HK-2 (cell line): ENCODE measurements around the gene CDH23.

Experiments used
- DNase-seq: peaks from one replicate; pipeline ENCODE4 v3.0.0-alpha.2; 2018; ENCODE audit not compliant: unreplicated experiment

CDH23 gene

DNA sequence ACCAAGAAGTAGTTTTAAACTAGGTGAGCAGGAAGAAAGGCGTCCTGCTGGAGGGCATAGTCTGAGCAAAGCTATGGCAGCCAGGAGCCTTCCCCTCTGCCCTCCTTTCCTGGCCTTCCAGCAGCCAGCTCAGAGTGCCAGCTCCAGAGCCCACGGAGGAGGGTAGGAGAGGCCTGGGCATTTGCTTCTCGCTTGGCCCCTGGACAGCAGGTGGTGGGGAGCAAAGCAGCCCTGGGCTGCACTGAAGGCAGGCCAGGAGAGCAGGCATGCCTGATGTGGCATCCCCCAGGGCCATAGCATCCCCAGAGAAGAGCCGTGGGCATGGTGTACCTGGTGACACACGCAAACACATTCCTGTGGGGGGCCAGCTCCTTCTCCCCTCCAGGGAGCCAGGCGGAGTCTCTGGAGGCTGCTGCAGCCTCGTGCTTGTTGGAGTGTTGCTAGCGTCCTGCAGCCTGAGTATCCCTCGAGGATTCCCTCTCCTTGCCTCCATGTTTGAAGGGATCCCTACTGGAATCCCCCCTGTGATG is 43.9 kb downstream of the CDH23 start:
- no peak for DNase-seq

DNA sequence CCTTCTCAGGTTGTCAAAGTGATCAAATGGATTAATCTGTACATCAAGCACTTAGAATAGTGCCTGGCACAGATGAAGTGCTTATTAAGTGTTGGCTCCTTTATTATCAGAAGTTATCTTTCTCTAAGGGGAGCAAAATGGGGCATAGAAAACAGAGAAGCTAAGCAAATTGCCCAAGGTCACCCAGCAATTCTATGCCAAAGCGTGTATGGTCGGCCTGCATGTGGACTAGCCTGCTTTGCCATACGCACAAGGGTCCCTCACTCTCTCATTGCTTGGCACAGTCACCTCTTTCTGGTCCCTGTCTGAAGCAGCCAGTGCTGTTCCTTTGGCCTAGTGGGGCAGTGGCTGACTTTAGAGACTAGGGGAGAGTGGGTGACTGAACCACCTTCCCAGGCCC is 45.3 kb downstream of the CDH23 start:
- DNase-seq = no peak

DNA sequence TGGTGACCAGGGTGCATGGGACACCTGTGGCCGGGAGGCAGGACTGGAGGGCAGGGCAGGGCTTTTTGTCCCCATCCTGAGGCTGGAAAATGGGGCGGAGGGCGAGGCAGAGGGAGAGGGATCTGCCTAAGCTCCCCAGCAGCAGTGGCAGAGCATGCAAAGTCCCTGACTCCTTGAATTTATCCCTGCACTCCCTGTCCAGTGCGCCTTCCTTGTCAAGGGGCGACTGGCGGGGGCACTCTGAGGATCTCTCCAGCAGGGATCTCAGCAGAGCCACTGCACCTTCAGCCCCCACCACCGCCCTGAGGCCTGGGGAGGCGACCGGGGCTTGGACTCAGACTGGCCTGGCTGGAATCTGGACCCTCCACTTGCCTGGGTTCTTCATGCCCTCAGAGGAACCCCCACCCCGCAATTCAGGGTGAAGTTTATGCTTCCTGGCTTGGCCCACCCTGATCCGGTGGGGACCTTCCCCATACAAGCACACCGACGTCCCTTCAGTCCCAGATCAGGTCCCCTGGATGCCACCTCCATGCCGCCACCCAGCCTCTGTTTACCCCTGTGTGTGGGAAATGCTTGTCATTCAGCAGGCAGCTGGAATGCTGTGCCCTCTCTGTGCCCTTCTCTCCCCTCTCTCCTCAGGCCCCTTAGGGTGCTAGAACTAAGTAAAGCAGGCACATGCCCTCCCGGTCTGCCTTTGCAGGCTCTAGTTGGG is 46.3 kb downstream of the CDH23 start:
- no peak for DNase-seq

DNA sequence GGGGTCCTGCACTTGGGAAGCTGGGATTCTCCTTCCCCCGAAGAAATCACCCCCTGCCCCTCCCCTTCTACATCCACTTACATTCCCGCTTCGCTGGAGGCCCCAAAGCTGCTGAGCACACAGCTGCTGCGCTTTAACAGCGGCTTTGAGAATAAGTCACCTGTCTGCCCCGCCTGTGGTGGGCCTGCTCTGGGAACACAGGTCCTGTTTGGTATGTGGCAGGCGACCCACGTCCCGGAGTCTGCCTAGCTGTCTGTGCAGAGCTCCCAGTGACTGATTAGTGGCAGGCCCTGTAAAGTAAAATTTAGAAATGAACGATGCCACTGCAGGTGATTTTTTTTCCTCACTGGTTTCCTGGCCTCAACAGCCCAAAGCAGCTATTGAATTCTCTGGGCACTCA is 47.0 kb downstream of the CDH23 start:
- no peak for DNase-seq

DNA sequence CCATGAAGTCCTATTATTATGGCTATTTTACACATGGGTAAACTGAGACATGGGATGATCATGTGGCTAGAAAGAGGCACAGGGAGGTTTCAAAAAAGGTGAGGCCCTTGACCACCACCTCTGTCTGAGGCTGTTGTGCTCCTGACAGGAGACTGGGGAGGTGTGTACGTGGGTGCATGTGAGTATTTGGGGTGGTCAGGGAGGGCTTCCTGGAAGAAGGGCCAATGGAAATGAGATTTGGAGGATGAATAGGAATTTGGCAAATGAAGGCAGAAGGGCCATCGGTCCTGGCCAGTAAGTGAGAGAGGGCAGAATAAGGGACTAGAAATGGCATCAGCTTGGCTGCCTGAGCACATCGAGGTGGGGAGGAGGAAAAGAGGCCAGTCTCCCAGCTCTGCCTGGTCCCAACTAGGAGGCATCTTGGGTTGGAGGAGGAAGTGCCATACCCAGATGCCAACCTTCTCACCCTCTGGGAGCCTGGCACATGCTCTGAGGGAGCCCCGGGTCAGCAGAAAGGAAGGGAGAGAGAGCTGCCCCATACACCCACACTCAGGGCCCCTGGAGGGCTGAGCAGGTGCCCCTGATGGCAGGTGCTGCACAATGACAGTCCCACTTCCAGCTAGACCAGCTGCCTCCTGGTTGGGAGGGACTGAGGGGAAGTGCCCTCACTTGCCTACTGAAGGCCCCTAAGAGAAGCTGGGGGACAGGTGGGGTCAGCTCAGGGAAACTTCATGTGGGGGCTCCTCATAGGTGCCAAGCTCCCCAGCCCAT is 47.7 kb downstream of the CDH23 start:
- no peak for DNase-seq

DNA sequence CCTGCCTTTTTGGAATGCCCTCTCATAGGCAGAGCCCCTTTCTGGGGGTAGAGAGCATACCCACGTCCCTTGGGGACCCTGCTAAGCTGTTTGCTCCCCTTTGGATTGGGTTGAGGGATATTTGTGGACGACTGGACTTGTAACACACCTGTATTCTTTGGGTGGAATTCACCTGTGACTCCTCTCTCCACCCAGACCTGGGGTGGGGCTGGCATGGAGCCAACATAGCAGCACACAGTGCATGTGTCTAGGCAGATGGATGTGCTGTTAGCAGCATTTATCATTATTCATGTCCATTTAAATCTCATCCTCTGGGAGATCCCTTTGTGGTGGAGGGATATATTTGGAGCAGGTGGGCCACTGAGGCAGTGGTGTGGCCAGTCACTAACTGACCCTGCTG is 51.0 kb downstream of the CDH23 start:
- DNase-seq = no peak

DNA sequence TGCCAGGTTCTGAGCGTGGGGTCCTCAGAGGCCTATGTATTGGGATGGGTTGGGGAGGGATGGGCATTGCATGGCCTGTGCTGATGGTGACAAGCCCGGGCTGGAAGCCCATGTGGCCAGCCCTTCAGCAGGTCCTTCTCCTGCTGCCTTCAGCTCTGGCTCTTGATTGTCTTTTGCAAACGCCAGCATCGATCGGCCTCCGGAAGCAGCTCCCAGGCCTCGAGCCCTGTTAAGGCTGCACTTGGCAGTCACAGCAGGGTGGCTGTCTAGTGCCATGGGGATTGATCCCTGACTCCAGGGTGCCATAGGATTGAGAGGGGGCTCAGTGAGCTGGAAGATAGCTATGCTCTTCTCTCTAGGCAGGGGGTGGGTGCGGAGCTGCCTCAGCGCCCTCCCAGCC is 51.4 kb downstream of the CDH23 start:
- no peak for DNase-seq

DNA sequence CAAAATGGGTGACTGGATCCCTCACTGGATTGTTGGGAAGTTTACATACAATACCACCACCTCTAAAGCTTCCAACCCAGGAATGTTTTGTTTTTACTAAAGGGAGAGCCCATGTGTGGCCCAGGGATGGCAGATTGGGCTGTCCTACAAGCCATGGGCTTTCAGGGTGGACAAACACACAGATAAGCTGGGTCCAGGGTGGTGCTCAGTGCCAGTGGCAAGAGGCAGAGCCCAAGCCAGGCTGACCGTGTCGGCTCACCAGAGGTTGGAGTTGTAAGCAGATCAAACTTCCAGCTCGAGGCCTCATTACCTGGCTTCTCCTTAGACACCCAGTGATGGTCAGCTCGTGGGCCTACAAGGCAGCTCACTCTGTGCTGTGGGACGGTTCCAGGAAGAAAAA is 52.3 kb downstream of the CDH23 start:
- no peak for DNase-seq

DNA sequence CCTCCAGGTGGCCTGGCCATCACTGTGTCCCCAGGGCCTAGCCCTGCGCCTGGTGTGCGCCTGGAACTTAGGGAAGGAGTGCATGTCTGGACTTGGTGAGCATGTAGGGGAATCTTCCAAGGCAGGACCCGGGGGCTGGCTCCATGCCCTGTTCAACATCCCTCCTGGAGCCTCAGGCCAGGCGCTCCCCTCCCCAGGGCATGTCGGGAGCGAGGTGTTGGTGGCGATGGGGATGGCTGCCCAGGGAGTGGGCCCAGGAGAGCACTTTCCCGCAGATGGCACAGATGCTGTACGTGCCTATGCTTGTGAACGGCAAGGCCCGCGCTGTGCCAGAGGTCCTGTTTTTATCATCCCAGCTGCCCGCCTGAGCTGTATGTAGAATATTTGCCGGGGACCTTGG is 55.0 kb downstream of the CDH23 start:
- DNase-seq = no peak

DNA sequence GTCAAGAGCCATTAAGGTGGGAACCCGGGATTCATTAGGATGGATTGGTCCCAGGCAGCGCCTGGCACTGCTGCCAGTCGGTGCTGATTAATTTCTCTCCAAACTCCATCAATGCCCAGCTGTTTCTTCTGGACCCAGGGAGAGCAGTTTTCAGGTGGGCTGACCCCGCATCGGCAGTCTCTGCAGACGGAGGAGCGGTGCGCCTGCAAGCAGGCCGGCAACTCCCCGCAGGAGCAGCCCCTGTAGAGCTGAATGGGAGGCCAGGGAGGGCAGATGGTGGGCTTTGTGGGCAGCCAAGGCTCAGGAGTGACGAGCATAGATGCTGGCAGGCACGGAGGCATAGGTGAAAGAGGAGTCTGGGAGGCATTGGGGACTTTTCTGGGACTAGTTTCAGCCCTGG is 56.5 kb downstream of the CDH23 start:
- DNase-seq = no peak

DNA sequence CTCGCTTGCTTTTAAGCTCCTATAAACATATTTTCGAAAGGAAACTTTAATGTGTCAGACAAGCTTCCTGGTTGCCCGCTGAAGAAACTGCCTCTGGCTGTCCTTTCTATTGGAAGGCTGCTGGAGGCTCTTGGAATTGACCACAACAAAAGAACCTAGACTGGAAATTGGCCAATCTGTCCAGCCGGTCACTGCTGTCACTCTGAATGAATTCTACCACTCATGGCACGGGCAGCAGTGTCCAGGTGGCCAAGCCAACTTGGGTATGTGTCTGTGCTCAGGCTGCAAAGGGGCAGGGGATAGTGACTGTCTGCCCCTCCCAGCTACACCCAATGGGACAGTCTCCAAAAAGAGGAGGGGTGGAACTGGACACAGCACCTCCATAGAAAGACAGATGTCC is 57.6 kb downstream of the CDH23 start:
- DNase-seq = no peak

DNA sequence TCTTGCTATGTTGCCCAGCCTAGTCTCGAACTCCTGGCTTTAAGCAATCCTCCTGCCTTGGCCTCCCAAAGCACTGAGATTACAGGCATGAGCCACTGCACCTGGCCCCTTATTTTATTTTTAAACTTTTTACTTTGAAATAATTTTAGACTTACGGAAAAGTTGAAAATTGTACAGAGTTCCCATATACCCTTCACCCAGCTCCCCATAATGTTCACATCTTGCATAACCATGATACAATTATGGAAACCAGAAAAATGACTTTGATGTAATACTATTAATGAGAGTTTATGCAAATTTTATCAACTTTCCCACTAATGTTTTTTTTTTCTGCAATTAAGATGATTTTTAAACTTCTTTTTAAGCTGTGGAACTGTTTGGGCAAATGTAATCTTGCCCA is 58.3 kb downstream of the CDH23 start:
- no peak for DNase-seq

DNA sequence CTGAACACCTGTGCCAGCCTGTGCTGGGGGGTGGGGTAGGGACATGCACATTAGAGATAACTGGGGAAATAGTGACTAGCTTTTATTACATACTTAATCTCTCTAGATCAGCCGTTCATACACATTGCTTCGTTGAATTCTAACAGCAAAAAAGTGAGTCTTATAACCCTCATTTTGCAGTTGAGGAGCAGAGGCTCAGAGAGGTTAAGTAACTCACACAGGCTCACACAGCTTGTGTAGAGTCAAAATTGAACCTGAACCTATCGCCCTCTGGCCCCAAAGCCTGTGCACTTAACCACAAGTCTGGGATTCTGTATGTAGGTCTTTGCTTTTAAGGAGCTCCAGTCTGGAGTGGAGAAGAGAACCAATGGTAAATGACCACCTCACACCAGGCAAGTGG is 59.9 kb downstream of the CDH23 start:
- no peak for DNase-seq

DNA sequence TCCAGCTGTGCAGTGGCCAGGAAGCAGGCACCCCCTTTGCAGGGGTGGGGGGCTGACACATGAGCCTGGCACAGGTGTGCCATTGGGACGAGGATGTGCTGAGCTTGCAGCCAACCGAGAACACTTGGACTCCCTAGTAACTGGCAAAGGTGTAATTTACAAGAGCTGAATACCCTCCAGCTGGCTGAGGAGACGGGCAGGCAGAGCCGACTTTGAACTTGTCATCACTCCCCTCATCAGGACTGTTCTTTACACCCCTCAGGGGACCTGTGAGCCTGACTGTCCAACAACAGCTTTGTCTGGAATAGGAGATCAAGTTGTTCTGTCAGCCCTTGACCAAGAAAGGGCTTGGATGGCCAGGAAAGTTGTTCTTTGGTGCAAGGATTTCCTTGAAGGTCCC is 61.2 kb downstream of the CDH23 start:
- no peak for DNase-seq

DNA sequence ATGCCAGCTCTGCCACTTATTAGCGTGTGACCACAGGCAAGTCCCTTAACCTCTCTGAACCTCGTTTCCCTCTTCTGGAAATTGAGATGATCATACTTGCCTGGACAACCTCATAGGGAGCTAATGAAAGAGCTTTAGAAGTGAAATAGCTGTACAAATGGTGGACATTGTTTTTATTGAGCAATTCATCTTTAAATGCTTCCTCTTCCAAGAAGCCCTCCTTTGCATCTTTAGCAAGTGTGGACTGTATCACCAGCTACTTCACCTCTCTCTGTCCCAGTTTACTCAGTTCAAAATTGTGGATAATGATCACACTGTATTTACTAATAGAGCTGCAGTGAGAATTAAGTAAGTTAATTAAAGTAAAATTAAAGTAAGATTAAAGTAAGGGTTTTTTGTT is 61.7 kb downstream of the CDH23 start:
- no peak for DNase-seq

DNA sequence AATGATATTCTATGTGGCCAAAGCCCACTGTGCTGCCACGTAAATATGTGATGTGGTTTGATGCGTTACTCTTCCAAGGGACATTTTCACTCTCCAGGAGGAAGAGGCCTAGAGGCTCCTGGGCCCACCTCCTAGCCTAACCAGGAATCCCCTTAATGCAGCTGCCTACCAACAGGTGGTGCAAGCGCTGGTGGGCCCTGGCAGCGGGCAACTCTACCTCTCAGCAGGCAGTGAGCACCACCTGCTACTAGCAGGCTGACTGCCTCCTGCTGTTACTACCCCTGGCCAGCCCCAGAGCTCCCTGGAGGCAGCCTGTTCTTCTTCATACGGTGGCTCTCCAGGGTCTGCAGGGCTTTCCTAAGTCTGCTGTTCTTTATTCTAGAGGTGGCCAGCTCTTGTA is 62.8 kb downstream of the CDH23 start:
- no peak for DNase-seq

DNA sequence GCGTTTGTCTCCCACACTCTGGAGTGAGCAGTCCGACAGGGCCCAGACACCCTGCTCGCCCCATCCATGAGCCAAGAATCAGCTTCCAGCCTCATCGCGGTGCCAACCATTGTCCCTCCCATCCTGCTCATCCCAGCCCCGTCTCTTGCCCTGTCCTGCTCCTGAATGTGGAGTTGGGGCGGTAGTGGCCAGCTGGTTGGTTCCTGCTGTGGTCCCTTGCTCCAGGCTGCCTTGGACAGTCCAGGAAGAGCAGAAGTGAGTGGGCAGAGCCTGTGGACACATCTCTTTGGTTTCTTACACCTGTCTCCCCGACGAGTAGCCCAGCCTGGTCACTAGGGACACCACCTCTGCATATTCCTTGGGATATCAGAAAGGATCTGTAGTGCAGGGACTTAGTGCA is 63.9 kb downstream of the CDH23 start:
- DNase-seq = no peak

DNA sequence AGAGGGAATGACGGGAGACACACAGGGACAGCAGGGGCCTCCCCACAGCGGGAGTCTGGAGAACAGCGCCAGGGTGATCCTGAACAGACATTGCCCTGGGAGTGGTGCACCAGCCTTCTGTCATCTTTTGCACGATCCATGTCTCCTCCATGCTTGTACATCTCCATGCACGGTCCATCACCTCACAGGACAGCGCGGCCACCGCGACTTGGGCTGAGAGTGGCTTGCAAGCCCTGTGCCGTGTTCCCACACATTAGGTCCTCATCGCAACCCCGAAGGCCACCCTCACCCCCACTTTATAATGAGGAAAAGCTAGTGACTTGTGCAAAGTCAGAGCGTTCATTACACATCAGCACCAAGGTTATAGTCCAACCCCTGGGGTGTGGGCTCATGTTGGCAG is 64.7 kb downstream of the CDH23 start:
- no peak for DNase-seq

DNA sequence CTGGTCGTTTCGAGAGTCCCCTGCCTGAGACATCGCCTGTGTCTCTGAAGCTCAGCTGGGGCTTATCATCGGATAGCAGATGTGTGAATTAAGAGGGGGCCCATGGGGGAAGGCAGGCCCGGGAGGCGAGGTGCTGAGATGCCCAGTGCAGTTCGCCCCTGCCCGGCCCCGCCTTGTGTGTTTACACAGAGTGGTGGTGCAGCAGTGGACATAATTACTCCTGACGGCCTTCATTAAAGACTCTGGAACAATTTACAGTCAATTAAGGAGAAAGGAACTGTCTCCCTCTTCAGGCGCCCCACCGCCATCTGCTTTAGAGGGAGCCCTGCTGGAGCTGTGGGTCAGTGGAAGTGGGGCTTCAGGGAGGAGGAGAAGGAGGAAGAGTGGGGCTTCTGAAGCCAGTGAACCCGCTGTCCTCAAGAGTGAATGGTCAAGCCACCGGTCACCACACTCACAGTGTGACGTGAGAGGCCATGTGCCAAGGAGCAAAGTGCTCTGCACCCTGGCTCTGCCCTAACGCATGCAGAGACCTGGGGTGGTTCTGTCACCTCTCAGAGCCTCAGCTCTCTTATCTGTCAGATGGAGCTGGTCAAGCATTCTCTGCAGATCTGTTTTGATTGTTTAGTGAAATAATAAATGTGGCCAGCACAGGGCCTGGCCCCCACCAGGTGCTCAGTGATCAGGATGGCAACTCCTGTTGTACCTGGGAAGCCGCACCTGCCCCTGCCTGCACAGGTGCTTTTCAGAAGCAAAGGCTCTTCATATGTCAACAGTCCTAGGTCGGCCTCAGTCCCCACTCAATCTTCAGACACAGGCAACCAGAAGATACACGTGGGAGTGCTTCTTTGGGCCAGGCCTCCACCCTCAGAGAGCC is 65.6 kb downstream of the CDH23 start:
- DNase-seq = no peak

DNA sequence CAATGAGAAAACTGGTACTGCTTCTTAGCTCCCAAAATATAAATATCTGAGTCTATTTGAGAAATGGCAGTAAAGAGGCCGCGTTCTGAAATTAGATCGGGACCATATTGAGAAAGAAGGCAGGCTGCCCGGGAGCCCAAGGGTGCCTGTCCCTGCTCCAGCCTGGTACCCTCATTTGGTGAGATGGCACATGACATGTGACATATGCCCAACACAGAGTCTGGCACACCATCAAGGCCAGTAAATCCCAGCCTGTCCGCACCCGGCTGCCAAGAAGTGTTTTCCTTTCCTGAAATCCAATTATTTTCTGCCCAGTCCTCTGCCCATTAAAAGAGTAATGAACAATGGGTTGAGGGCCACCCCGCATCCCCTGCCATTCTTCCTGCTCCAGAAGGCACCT is 66.4 kb downstream of the CDH23 start:
- no peak for DNase-seq

DNA sequence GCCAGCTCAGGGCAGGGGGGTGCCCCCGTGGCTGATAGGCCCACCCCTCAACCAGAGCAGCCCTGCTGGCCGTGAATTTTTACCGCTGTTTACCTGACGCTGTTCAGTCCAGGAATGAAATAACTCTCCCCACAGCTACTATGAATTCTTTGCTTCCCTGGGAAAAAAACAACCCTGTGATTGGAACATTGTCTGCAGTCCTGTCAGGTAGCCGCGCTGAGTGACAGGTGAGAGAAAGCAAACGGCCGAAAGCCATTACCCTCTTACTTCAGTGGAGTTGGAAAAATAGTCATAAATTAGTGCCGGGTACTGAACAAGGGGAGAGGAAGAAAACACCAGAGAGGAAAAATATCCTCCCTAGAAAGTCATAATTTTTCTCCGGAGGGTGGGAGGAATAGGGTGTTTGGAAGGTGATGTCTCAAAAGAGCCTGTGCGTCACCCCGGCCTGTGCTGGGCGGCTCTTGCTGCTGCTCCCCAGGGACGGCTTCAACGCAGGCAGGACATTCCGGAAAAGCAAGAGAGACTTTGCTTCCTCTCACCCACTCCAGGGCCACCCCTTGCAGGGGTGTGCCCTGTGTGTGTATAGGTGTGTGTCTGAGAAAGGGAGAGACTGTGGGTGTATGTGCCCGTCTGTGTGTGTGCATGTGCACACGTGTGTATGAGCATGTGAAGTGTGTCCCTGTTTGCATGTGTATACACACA is 69.0 kb downstream of the CDH23 start:
- no peak for DNase-seq

DNA sequence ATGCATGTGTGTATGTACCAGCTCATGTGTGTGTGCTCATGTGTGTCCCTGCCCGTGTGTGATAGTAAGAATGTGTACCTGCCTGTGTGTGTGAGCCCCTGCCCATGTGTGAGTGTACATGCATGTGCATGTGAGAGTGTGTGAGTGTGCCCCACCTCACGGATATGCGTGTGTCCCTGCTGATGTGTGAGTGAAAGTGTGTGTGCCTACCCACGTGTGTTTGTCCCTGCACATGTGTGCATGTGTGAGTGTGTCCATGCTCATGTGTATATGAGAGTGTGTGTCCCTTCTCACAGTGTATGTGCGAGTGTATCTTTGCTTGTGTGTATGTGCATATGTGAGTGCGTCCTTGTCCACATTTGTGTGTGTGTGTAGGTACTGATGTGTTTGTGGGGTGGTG is 69.6 kb downstream of the CDH23 start:
- no peak for DNase-seq
